NCI-H2029 treated with DMSO at 0.1 percent for 48 hours (cell line): Measurements from ENCODE around the gene TCTA.
"Not testable (repeated sequence)": the region's sequence is repeated elsewhere in the genome, so short reads cannot be mapped to it uniquely, and the experiment has no call there.

ENCODE experiments used
- DNase-seq: peaks from one replicate; lab custom pipeline; 2025; lab: John Stamatoyannopoulos, UW

TCTA gene

GRCh38 chr3:49411968-49412631 lies at the start of gene TCTA, which contains the start of gene RHOA:
TCTA (plus strand) TSS chr3:49412423; CDS start chr3:49412427, 4 bp downstream.
RHOA (minus strand) TSS chr3:49411976; CDS start chr3:49375589, 36,387 bp downstream.
- peak; percentile 94 for DNase-seq

- no peak for DNase-seq
Observed at GRCh38 chr3:49362561-49362960, 49.7 kb upstream of the TCTA start.

- DNase-seq: no peak
Observed at GRCh38 chr3:49370585-49371290, 41.5 kb upstream of the TCTA start.

- DNase-seq: no peak
Observed at GRCh38 chr3:49371946-49372345, 40.3 kb upstream of the TCTA start.

GRCh38 chr3:49377483-49377882 lies 34.7 kb upstream of the TCTA start:
- DNase-seq: no peak

- DNase-seq: no peak
Observed at GRCh38 chr3:49378249-49378895, 33.9 kb upstream of the TCTA start.

GRCh38 chr3:49383387-49383786 lies 28.8 kb upstream of the TCTA start:
- no peak for DNase-seq

- no peak for DNase-seq
Observed at GRCh38 chr3:49385617-49386016, 26.6 kb upstream of the TCTA start.

- DNase-seq: no peak
Observed at GRCh38 chr3:49386056-49386756, 26.0 kb upstream of the TCTA start.

GRCh38 chr3:49387721-49388120 lies 24.5 kb upstream of the TCTA start:
- no peak for DNase-seq

- no peak for DNase-seq
Observed at GRCh38 chr3:49388289-49388820, 23.9 kb upstream of the TCTA start.

GRCh38 chr3:49389297-49389696 lies 22.9 kb upstream of the TCTA start:
- no peak for DNase-seq

- not testable (repeated sequence) for DNase-seq
Observed at GRCh38 chr3:49391310-49391709, 20.9 kb upstream of the TCTA start.

GRCh38 chr3:49397470-49397869 lies 14.8 kb upstream of the TCTA start:
- DNase-seq: no peak

- no peak for DNase-seq
Observed at GRCh38 chr3:49399461-49399860, 12.8 kb upstream of the TCTA start.

GRCh38 chr3:49401766-49402165 lies 10.5 kb upstream of the TCTA start:
- peak; percentile 28 for DNase-seq

- DNase-seq: no peak
Observed at GRCh38 chr3:49403891-49404290, 8.3 kb upstream of the TCTA start.

GRCh38 chr3:49405570-49405969 lies 6.7 kb upstream of the TCTA start:
- DNase-seq: not testable (repeated sequence)

- DNase-seq: no peak
Observed at GRCh38 chr3:49406571-49407565, 5.4 kb upstream of the TCTA start.

GRCh38 chr3:49410066-49410845 lies 2.0 kb upstream of the TCTA start:
- no peak for DNase-seq
